GM23338 (cell line): ENCODE data around the gene SALL2.

Source experiments
- CREB1 ChIP-seq: fragments of 250-450 bp; sonication (Bioruptor Pico); IDR thresholded peaks from 2 replicates; pipeline ENCODE4 v1.5.0; 2020; ENCODE audit warnings: low read depth, mild to moderate bottlenecking, moderate library complexity
- CTCF ChIP-seq, 2 experiments: fragments of 200-600 bp in 1 of 2; sonication (generic) in 1 of 2; conservative IDR thresholded peaks; 2 replicates each; pipeline versions ENCODE4 v1.5.1 to v1.6.1; 2016 to 2017; ENCODE audit warnings: antibody characterized with exemption in 2 of 2, low read depth in 2 of 2, mild to moderate bottlenecking in 2 of 2, moderate library complexity in 1 of 2
- ETS1 ChIP-seq: IDR thresholded peaks from 2 replicates; pipeline ENCODE4 v1.6.1; 2016; ENCODE audit warnings: antibody characterized with exemption
- EZH2 ChIP-seq: fragments of 200-600 bp; sonication (generic); IDR thresholded peaks from one replicate; pipeline ENCODE4 v1.8.0; 2017; ENCODE audit warnings: antibody characterized with exemption, mild to moderate bottlenecking, low read depth; ENCODE audit not compliant: unreplicated experiment
- EZH2phosphoT487 ChIP-seq: fragments of 200-600 bp; sonication (generic); IDR thresholded peaks from one replicate; pipeline ENCODE4 v1.8.1; 2018; ENCODE audit warnings: antibody characterized with exemption; ENCODE audit not compliant: unreplicated experiment
- JUNB ChIP-seq: IDR thresholded peaks from one replicate; pipeline ENCODE4 v1.6.1; 2016; ENCODE audit warnings: antibody characterized with exemption; ENCODE audit not compliant: unreplicated experiment
- POLR2AphosphoS5 ChIP-seq: IDR thresholded peaks from 2 replicates; pipeline ENCODE4 v1.6.1; 2016; ENCODE audit warnings: antibody characterized with exemption, low read depth
- REST ChIP-seq: IDR thresholded peaks from one replicate; pipeline ENCODE4 v1.6.1; 2018; ENCODE audit warnings: antibody characterized with exemption; ENCODE audit not compliant: unreplicated experiment
- ZNF114 ChIP-seq: fragments of 250-450 bp; sonication (Bioruptor Pico); IDR thresholded peaks from 2 replicates; pipeline ENCODE4 v1.5.0; 2020; ENCODE audit warnings: mild to moderate bottlenecking, moderate library complexity
- ZNF331 ChIP-seq: fragments of 250-450 bp; sonication (Bioruptor Pico); IDR thresholded peaks from 2 replicates; pipeline ENCODE4 v1.5.0; 2020; ENCODE audit warnings: low read depth, mild to moderate bottlenecking, moderate library complexity
- ZNF462 ChIP-seq: fragments of 250-450 bp; sonication (Bioruptor Pico); IDR thresholded peaks from 2 replicates; pipeline ENCODE4 v1.5.0; 2020; ENCODE audit warnings: mild to moderate bottlenecking, moderate library complexity

GRCh38 chr14:21533294-21533693 lies 7.1 kb upstream of the SALL2 start:
- TF ChIP-seq POLR2AphosphoS5 (no peak), CTCF (conservative IDR thresholded peaks at IDR 0.05; ENCODE audit: low read depth in 2 of 2) (no peak), EZH2phosphoT487 (no peak), EZH2 (no peak), CREB1 (CRISPR knock-in tag) (no peak), REST (no peak), JUNB (no peak), ZNF462 (CRISPR knock-in tag) (no peak), ETS1 (no peak), ZNF114 (no peak), ZNF331 (CRISPR knock-in tag) (no peak)
